GM12865 (cell line): ENCODE data around the gene OR6C68.
A peak's percentile ranks its signal among the peaks of the same experiment; 100 is the strongest.
"Not testable (repeated sequence)": the region's sequence is repeated elsewhere in the genome, so short reads cannot be mapped to it uniquely, and the experiment has no call there.

Experiments
- DNase-seq: peaks from one replicate; pipeline ENCODE4 v3.0.0; 2010; ENCODE audit warnings: low read depth
- H3K4me3 ChIP-seq: 2 replicates; pipeline ENCODE4 v1.5.1; 2011; ENCODE audit warnings: mild to moderate bottlenecking, low read depth, low read length, control low read depth
- TF ChIP-seq, protein P1 (sequence below): IDR thresholded peaks from 2 replicates; pipeline ENCODE4 v1.5.1; 2011; ENCODE audit warnings: low read length, control low read depth, low read depth, inconsistent platforms; ENCODE audit not compliant: insufficient read depth; ENCODE audit errors: missing control alignments

OR6C68 gene

DNA sequence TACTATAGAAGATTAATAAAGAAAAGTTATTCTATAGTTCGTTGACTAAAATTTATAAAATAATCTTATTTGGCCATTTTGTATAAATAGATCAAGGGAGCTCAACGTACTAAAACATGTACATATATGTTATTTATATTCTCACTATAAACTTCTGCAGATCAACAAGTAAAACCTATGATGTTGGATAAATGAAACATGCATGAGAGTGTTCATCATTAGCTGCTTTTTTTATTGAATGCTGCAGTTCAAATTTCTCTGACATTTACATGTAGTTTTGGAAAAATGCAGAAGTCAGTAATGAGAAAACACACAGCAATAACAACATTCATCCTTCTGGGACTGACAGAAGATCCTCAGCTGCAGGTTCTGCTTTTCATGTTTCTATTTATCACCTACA is at the start of gene OR6C68:
OR6C68 (plus strand) TSS at position 301 of the 400 bp plus-strand sequence; CDS start at position 301, 0 bp downstream.
- DNase-seq: no peak
- no peak within 1 kb of the TSS for H3K4me3 ChIP-seq
- TF ChIP-seq, protein P1, sequence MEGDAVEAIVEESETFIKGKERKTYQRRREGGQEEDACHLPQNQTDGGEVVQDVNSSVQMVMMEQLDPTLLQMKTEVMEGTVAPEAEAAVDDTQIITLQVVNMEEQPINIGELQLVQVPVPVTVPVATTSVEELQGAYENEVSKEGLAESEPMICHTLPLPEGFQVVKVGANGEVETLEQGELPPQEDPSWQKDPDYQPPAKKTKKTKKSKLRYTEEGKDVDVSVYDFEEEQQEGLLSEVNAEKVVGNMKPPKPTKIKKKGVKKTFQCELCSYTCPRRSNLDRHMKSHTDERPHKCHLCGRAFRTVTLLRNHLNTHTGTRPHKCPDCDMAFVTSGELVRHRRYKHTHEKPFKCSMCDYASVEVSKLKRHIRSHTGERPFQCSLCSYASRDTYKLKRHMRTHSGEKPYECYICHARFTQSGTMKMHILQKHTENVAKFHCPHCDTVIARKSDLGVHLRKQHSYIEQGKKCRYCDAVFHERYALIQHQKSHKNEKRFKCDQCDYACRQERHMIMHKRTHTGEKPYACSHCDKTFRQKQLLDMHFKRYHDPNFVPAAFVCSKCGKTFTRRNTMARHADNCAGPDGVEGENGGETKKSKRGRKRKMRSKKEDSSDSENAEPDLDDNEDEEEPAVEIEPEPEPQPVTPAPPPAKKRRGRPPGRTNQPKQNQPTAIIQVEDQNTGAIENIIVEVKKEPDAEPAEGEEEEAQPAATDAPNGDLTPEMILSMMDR: no peak

DNA sequence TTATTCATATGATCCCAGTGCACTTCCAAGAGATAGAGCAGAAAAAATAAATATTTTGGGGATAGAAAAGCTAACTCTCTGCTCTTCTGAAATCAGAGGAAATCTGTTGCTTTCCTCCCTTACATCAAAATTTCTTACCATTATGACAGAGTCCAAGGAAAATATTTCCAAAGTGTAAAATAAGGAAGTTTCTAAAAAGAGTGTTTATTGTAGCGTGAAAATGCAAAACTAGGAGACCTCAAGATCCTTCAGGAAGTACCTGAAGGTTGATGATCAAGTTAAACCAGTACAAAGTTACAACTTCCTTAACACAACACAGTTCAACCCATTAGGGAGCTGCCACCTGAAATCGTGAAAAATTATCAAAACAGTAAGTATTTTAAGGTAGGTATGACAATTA is 48.4 kb upstream of the OR6C68 start, which contains the start of gene OR6C2:
OR6C2 (plus strand) TSS at position 301 of the 400 bp plus-strand sequence. CDS start 8,138 bp downstream, outside the sequence.
- H3K4me3 ChIP-seq: no peak within 1 kb of the TSS
- no peak for DNase-seq
- TF ChIP-seq, protein P1: no peak

DNA sequence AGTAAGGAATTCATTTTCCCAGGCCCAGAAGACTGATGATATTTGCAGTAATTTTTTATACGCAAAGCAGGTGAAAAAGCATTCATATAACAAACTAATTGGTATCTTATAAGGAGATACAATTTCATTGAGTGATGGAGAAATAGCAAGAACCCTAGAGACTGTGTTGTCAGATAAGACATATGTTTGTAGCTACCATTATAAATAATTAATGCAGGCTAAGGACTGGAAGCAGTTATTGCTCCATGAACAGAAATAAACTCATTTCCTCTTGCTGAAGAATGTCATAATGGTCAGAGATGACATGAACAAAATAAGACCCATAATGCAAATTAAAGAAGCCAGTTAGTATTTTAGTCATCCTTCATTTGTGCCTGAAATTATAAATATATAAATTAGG is 46.8 kb upstream of the OR6C68 start:
- DNase-seq: no peak
- no peak overlapping the region for H3K4me3 ChIP-seq
- TF ChIP-seq, protein P1: no peak

DNA sequence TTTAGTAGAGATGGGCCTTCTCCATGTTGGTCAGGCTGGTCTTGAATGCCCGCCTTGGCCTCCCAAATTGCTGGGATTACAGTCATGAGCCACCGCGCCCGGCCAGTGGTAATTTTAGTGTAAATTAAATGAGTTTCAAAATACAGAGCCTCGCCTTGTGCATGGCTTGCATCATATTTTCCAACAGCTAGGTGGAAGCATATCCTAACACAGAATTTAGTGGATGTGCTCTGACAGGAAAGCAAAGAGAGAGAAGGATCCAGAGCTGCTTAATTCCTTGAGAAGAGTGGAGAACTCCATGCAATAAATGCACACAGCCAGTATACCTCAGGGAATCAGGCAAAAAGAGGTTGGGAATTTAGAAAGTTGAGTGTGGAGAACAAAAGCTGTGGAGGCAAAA is 45.9 kb upstream of the OR6C68 start:
- no peak for DNase-seq
- TF ChIP-seq, protein P1: no peak
- H3K4me3 ChIP-seq: no peak overlapping the region

DNA sequence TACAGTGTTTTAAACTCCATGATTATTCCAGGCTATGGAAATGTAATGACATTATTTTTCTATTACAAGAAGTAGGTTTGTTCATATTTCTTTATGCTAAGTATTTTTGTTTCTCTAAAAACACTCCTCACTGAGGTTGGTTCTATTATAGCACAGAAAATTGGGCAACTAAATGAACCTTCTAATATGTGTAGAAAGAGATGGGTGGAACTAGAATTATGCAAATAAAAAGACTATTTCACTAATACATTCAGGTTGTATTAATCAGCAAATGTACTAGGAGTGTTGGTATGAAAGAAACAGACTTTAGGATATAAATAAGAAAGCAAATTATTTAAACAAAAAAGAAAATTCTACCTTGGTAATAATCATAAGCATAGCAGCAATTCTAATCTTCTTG is 43.4 kb upstream of the OR6C68 start:
- TF ChIP-seq, protein P1: no peak
- H3K4me3 ChIP-seq: no peak overlapping the region
- no peak for DNase-seq

DNA sequence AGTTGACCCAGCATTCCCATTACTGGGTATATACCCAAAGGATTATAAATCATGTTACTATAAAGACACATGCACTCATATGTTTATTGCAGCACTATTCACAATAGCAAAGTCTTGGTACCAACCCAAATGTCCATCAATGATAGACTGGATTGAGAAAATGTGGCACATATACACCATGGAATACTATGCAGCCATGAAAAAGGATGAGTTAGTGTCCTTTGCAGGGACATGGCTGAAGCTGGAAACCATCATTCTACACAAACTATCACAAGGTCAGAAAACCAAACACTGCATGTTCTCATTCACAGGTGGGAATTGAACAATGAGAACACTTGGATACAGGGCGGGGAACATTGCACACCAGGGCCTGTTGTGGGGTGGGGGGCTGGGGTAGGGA is 27.3 kb upstream of the OR6C68 start:
- not testable (repeated sequence) for DNase-seq, H3K4me3 ChIP-seq

DNA sequence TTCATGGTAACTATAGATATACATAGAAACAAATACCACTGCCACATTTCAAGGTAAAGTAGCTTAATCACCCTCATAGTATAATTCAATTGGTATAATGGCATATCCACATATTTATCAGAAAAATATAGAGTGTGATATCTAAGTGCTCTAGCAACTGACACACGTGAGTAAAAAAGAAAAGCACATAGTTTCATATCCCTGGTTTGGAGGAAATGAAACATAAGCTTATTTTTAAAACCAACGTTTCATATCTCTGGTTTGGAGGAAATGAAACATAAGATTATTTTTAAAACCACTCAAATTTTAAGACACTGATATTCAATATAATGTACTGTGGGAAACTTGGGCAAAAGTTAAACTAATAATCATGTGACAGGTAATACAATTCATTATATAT is 24.3 kb upstream of the OR6C68 start:
- no peak overlapping the region for H3K4me3 ChIP-seq
- TF ChIP-seq, protein P1: no peak
- peak; percentile 2 for DNase-seq
